A673 (cell line): ENCODE data around the gene CDH4. TPM values are rescaled to one million over a fixed set of nuclear protein-coding genes. Genes with fewer than 3 reads are reported as not detected.

ENCODE experiments used
- BruUV-seq: library from RNA; stranded (reverse); fragments of 400-500 nt; replicated peaks from 2 replicates; lab custom pipeline; 2021; lab: Mats Ljungman, UMichigan
- CTCF ChIA-PET: fragments of 300-600 bp; sonication (Branson Sonifier 250); formaldehyde crosslinking; loops from one replicate; lab custom pipeline; 2022; ENCODE audit warnings: antibody characterized with exemption; lab: Charles Lee
- POLR2A ChIA-PET: fragments of 300-600 bp; sonication (Branson Sonifier 250); formaldehyde crosslinking; loops from one replicate; lab custom pipeline; 2022; ENCODE audit warnings: antibody characterized with exemption; ENCODE audit not compliant: low non-redundant PET; lab: Charles Lee
- DNase-seq: peaks from one replicate; pipeline ENCODE4 v3.0.0-alpha.2; 2015; ENCODE audit warnings: low spot score
- H3K27ac ChIP-seq: fragments of 200-600 bp; sonication (generic); 2 replicates; pipeline ENCODE4 v1.5.1; 2016; ENCODE audit warnings: mixed run types, low read depth, mild to moderate bottlenecking, mixed read lengths, antibody characterized with exemption, low read length; ENCODE audit not compliant: poor library complexity, severe bottlenecking
- H3K27me3 ChIP-seq: fragments of 200-600 bp; sonication (generic); replicated peaks from 2 replicates; pipeline ENCODE4 v1.6.1; 2017; ENCODE audit warnings: mixed run types, low read depth, mild to moderate bottlenecking, mixed read lengths, antibody characterized with exemption, low read length; ENCODE audit not compliant: insufficient read depth, poor library complexity
- H3K36me3 ChIP-seq: fragments of 200-600 bp; sonication (generic); 2 replicates; pipeline ENCODE4 v1.6.1; 2016; ENCODE audit warnings: mixed run types, mild to moderate bottlenecking, mixed read lengths, antibody characterized with exemption, low read length; ENCODE audit not compliant: insufficient read depth, poor library complexity, severe bottlenecking
- H3K4me1 ChIP-seq: fragments of 200-600 bp; sonication (generic); 2 replicates; pipeline ENCODE4 v1.6.1; 2017; ENCODE audit warnings: mixed run types, mild to moderate bottlenecking, mixed read lengths, antibody characterized with exemption, low read length; ENCODE audit not compliant: insufficient read depth, poor library complexity, severe bottlenecking
- H3K4me3 ChIP-seq: fragments of 200-600 bp; sonication (generic); 2 replicates; pipeline ENCODE4 v1.5.1; 2016; ENCODE audit warnings: low read depth, mixed run types, mild to moderate bottlenecking, mixed read lengths, low read length; ENCODE audit not compliant: poor library complexity, severe bottlenecking
- H3K9me3 ChIP-seq: fragments of 200-600 bp; sonication (generic); 2 replicates; pipeline ENCODE4 v1.6.1; 2016; ENCODE audit warnings: mixed run types, low read depth, mild to moderate bottlenecking, mixed read lengths, antibody characterized with exemption, low read length; ENCODE audit not compliant: poor library complexity, severe bottlenecking
- EZH2 ChIP-seq: fragments of 200-600 bp; sonication (generic); IDR thresholded peaks from 2 replicates; pipeline ENCODE4 v1.6.1; 2017; ENCODE audit warnings: borderline replicate concordance, low read depth, mild to moderate bottlenecking, mixed read lengths, antibody characterized with exemption, low read length; ENCODE audit not compliant: poor library complexity, severe bottlenecking
- intact Hi-C: fragments of 100-400 bp; cut with micrococcal nuclease; formaldehyde crosslinking; loops from one replicate; pipeline ENCODE4 v1.10.0; 2022; ENCODE audit not compliant: unreplicated experiment
- total RNA-seq: library from RNA; stranded (reverse); gene quantifications from 2 replicates; pipeline ENCODE4 v1.2.3, GENCODE V29; 2021
- TF ChIP-seq, protein P1 (sequence below): fragments of 300-800, 200-600 bp; sonication (generic); conservative IDR thresholded peaks from 2 replicates; pipeline ENCODE4 v1.5.1; 2017; ENCODE audit warnings: low read depth, mild to moderate bottlenecking, antibody characterized with exemption, low read length, moderate library complexity, mixed read lengths

Gene CDH4
- total RNA-seq, 1 experiment from 2014 or later, result 8.3 TPM

DNA sequence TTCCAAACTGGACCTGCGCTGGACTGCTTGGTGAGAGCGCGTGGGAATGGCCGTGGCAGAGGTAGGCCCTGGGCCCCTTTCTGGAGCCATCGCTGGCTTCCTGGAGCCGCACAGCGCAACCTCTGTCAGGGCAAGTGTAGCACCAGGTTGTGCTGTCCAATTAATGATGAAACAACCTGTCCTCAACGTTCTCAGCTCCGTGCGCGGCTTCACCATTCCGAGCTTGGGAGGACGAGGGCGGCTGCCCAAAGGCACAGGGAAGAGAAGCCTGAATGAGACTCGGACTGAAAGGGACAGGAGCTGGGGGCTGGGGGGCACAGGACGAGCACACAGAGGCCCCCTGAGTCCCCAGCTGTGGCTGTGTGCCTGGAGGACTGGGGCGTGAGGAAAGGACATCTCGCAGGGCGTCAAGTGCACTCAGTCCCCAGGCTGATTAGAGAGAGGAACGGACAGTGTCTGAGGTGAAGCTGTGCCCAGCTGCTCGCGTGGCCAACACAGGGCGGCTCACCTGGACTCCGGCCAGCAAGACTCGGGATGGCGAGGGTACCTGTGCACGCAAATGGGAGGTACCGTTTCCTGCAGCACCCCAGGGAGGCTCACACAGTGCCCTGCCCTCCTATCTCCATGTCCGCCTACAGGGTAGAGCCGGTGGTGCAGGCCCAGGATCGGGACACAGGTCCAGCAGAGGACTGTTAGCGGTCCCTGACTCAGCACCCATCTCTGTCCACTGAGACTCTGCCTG lies 410.3 kb downstream of the CDH4 start:
- POLR2A ChIA-PET, result no interaction called here
- TF ChIP-seq, protein P1, sequence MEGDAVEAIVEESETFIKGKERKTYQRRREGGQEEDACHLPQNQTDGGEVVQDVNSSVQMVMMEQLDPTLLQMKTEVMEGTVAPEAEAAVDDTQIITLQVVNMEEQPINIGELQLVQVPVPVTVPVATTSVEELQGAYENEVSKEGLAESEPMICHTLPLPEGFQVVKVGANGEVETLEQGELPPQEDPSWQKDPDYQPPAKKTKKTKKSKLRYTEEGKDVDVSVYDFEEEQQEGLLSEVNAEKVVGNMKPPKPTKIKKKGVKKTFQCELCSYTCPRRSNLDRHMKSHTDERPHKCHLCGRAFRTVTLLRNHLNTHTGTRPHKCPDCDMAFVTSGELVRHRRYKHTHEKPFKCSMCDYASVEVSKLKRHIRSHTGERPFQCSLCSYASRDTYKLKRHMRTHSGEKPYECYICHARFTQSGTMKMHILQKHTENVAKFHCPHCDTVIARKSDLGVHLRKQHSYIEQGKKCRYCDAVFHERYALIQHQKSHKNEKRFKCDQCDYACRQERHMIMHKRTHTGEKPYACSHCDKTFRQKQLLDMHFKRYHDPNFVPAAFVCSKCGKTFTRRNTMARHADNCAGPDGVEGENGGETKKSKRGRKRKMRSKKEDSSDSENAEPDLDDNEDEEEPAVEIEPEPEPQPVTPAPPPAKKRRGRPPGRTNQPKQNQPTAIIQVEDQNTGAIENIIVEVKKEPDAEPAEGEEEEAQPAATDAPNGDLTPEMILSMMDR, result 0 out of 2 replicates have a peak, but pooled peaks have one; percentile 18
- no peak for TF ChIP-seq EZH2
- H3K4me3 ChIP-seq, result no peak overlapping the region
- CTCF ChIA-PET, result no interaction called here
- H3K36me3 ChIP-seq, result no peaks in the 10 kb centered on the region
- H3K4me1 ChIP-seq, result no peaks in the 10 kb centered on the region
- no peak overlapping the region for H3K27ac ChIP-seq
- no peaks in the 10 kb centered on the region for H3K27me3 ChIP-seq
- no peaks in the 10 kb centered on the region for H3K9me3 ChIP-seq
- BruUV-seq, result no TSS peak
- intact Hi-C loops, result no loop called here
- no peak for DNase-seq

DNA sequence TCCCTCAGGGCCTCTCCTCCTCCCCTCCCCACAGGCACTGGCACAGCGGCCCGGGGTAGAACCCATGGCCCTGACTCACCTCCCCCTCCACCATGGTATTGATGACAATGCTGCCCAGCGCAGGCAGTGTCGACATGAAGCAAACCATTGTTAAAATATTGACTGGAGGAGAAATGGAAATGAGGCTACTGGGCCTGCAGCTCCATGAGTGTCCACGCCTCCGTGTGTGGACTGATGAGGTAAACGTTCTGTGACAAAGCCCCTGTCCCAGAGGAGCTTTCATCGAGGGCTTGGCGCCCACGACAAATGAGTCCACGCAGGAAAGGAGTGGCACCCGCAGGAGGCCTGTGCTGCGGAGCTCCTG lies 410.9 kb downstream of the CDH4 start:
- H3K36me3 ChIP-seq, result no peaks in the 10 kb centered on the region
- TF ChIP-seq EZH2, result no peak
- TF ChIP-seq, protein P1, result no peak
- peaks cover 5% of the 10 kb centered on the region for H3K27me3 ChIP-seq
- ChIA-PET POLR2A (no interaction called here), CTCF (no interaction called here)
- H3K9me3 ChIP-seq, result no peaks in the 10 kb centered on the region
- intact Hi-C loops, result no loop called here
- H3K27ac ChIP-seq, result no peak overlapping the region
- no peak for DNase-seq
- no TSS peak for BruUV-seq
- H3K4me3 ChIP-seq, result no peak overlapping the region
- no peaks in the 10 kb centered on the region for H3K4me1 ChIP-seq

DNA sequence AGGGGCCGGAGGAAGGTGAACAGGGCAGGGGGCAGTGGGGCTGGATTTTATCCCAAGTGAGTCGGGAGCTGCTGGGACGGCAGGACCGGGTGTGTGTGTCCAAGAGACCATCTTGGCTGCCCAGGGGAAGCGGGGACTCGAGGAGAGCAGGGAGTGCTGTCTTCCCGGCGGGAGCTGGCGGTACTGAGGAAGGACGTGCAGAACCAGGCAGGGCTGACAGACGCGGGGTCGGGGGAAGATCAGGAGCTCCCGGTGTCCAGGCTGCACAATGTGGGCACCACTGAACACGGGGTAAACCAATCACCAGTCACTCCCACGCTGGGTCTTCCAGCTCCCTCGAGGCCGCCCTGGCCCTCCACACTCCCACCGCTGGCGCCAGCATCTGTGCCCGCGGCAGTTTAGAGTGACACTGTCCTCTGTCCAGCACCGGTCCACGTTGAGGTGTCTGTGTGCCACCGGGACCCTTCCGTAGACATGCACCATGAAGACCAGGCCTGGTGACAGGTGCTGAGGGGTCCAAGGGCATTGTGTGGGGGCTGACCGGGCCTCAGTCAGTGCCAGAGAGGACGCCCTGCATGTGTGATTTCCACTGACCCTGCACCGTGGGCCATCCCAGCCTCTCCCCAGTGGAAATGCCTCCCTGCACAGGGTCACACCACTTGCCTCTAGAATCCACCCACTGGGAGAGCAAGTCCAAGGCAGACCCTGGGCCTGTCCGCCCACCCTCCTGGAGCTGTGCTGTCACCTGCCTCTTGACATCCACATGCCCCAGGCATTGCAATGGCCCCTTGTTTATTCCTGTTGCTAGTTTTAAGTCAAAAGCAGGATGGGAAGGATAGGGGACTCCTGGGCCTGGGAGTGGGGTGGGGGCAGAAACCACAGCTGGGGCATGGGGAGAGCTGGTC lies 411.7 kb downstream of the CDH4 start:
- POLR2A ChIA-PET, result no interaction called here
- Histone ChIP-seq H3K36me3 (no peaks in the 10 kb centered on the region), H3K4me3 (no peak overlapping the region), H3K9me3 (no peaks in the 10 kb centered on the region), H3K27me3 (peaks cover 6% of the 10 kb centered on the region), H3K27ac (no peak overlapping the region), H3K4me1 (no peaks in the 10 kb centered on the region)
- CTCF ChIA-PET, result no interaction called here
- intact Hi-C loops, result no loop called here
- DNase-seq, result no peak
- BruUV-seq, result no TSS peak
- no peak for TF ChIP-seq EZH2
- TF ChIP-seq, protein P1, result no peak
